Spleen (tissue), 13 donors: ENCODE data around the gene KRT15. TPM values are rescaled to one million over a fixed set of nuclear protein-coding genes. Genes with fewer than 3 reads are reported as not detected.

Experiments used
- DNase-seq: peaks from one replicate; pipeline ENCODE4 v3.0.0-alpha.2; 2020
- H3K27ac ChIP-seq, 8 donors: fragments of 200-600 bp; sonication (generic) in 7 of 8; 1 replicate in 4 of 8; 2 replicates in 4 of 8; pipeline versions ENCODE4 v1.5.0 to v1.8.0; 2016 to 2021; ENCODE audit warnings: inconsistent platforms in 4 of 8, mild to moderate bottlenecking in 4 of 8, moderate library complexity in 1 of 8
- H3K27me3 ChIP-seq, 7 donors: fragments of 200-600 bp; sonication (generic) in 6 of 7; replicated peaks in 1 of 7; 1 replicate in 4 of 7; 2 replicates in 3 of 7; pipeline versions ENCODE4 v1.5.0 to v1.8.0; 2016 to 2021; ENCODE audit warnings: inconsistent platforms in 3 of 7, mild to moderate bottlenecking in 1 of 7
- H3K36me3 ChIP-seq, 6 donors: fragments of 200-600 bp; sonication (generic) in 5 of 6; 1 replicate in 4 of 6; 2 replicates in 2 of 6; pipeline versions ENCODE4 v1.5.0 to v1.8.0; 2016 to 2021; ENCODE audit warnings: inconsistent platforms in 2 of 6
- H3K4me1 ChIP-seq, 6 donors: fragments of 200-600 bp; sonication (generic) in 5 of 6; 1 replicate in 3 of 6; 2 replicates in 3 of 6; pipeline versions ENCODE4 v1.5.0 to v1.8.0; 2016 to 2021; ENCODE audit warnings: inconsistent platforms in 3 of 6
- H3K4me3 ChIP-seq, 8 donors: fragments of 200-600 bp; sonication (generic) in 7 of 8; 1 replicate in 4 of 8; 2 replicates in 4 of 8; pipeline versions ENCODE4 v1.5.0 to v1.8.0; 2016 to 2021; ENCODE audit warnings: inconsistent platforms in 4 of 8, mild to moderate bottlenecking in 4 of 8, moderate library complexity in 2 of 8
- H3K9me3 ChIP-seq, 8 donors: fragments of 200-600 bp; sonication (generic) in 7 of 8; 1 replicate in 4 of 8; 2 replicates in 4 of 8; pipeline versions ENCODE4 v1.5.0 to v1.8.0; 2016 to 2021; ENCODE audit warnings: inconsistent platforms in 4 of 8
- CTCF ChIP-seq, 11 experiments: fragments of 200-600 bp in 7 of 11; fragments of 450-650 bp in 4 of 11; sonication (generic) in 4 of 11; IDR thresholded peaks in 8 of 11; conservative IDR thresholded peaks in 3 of 11; 1 replicate in 7 of 11; 2 replicates in 4 of 11; pipeline versions ENCODE4 v1.4.0 to v1.8.0; 2016 to 2021; ENCODE audit warnings: antibody characterized with exemption in 11 of 11, inconsistent platforms in 4 of 11, mild to moderate bottlenecking in 1 of 11
- POLR2A ChIP-seq, 3 donors: fragments of 450-650 bp; IDR thresholded peaks; one replicate each; pipeline ENCODE4 v1.5.1; 2017; ENCODE audit warnings: antibody characterized with exemption in 3 of 3, mild to moderate bottlenecking in 1 of 3
- POLR2AphosphoS5 ChIP-seq, 3 donors: sonication (generic); formaldehyde crosslinking; IDR thresholded peaks; one replicate each; pipeline ENCODE4 v1.5.1; 2017; ENCODE audit warnings: antibody characterized with exemption in 3 of 3
- WGBS, 5 donors: extraction: QIAGEN DNeasy Blood & Tissue Kit in 3 of 5; methylation state at CpG; one replicate each; pipeline versions ENCODE4 v1.1.5 to v1.1.7; 2013 to 2018; 5-methylcytosine and 5-hydroxymethylcytosine counted together
- intact Hi-C: fragments of 100-400 bp; cut with DNase I; formaldehyde crosslinking; loops from one replicate; pipeline ENCODE4 v1.15.0; 2023; ENCODE audit warnings: low total_unique reads
- long read RNA-seq, 2 donors: transcript quantifications; one replicate each; lab custom pipeline, GENCODE V29; 2026
- polyA plus RNA-seq, 3 donors: library from polyadenylated mRNA; stranded (reverse); fragments of 200-250 nt; gene quantifications; one replicate each; pipeline ENCODE4 v1.2.1, GENCODE V29; 2013
- total RNA-seq, 7 donors: library from RNA; depleted of rRNA in 3 of 7; stranded (reverse); fragments of >200 nt in 3 of 7; fragmentation: NEBNext Ultra II Directional in 4 of 7; extraction: Animal tissue kit (Norgen Biotek cat#: 25700) in 4 of 7; gene quantifications; one replicate each; pipeline versions ENCODE4 v1.1.0 to v1.2.1, GENCODE V29; 2016 to 2021
- donor health status: healthy with polysubstance abuse.
- donor health status: DM: no; HTN: no; CAD: no; lungs with moderate emphysema.
- donor health status: DM: no; HTN: no; CAD: no.
- donor health status: Bipolar disorder and iron deficiency.
- donor health status: healthy.
- donor health status: DM: no; HTN: no; CAD: no.
- donor health status: DM: yes; HTN: yes; CAD: no.

Gene KRT15
- not detected for total RNA-seq
- 1 to 10 TPM in 1 of 3 donors, under 1 TPM in 2; 0.07 to 1.3 (median 0.11) TPM for polyA plus RNA-seq
- long read RNA-seq, donor 1 = 0 reads
- long read RNA-seq, donor 2 = 0 reads

- Histone ChIP-seq H3K27me3 (peaks cover 0 to 57% (median 0%) of the 10 kb centered on the region in 7 donors), H3K4me3 (no peak within 1 kb of the TSS), H3K27ac (no peak within 1 kb of the TSS), H3K9me3 (no peaks in the 10 kb centered on the region), H3K4me1 (peaks cover 0 to 7% (median 0%) of the 10 kb centered on the region in 6 donors), H3K36me3 (no peaks in the 10 kb centered on the region)
- intact Hi-C loops = no loop called here
- WGBS, 5 donors = 70 to 82% (median 79%) methylated on average over 8 of the region's 8 CpGs
- no peak for DNase-seq
- TF ChIP-seq POLR2A (IDR thresholded peaks at IDR 0.05) = no peak
- no peak for TF ChIP-seq CTCF (IDR thresholded peaks at IDR 0.05 in 8 of 11, conservative IDR thresholded peaks at IDR 0.05 in 3 of 11)
- TF ChIP-seq POLR2AphosphoS5 (IDR thresholded peaks at IDR 0.05) = no peak
These were observed at the start of gene KRT15 for GRCh38 chr17:41518789-41519449. TSS of gene KRT15 (minus strand) at chr17:41518890. CDS start at chr17:41518827, 63 bp downstream.

- intact Hi-C loops = no loop called here
- no peak for TF ChIP-seq POLR2AphosphoS5 (IDR thresholded peaks at IDR 0.05)
- no peak for TF ChIP-seq CTCF (IDR thresholded peaks at IDR 0.05 in 8 of 11, conservative IDR thresholded peaks at IDR 0.05 in 3 of 11)
- TF ChIP-seq POLR2A (IDR thresholded peaks at IDR 0.05) = no peak
- no peak overlapping the region for H3K4me3 ChIP-seq
- DNase-seq = no peak
- peaks cover 0 to 32% (median 0%) of the 10 kb centered on the region in 7 donors for H3K27me3 ChIP-seq
- WGBS, 5 donors = 42 to 60% (median 50%) methylated on average over 6 of the region's 6 CpGs
- peaks cover 0 to 14% (median 8%) of the 10 kb centered on the region in 8 donors for H3K9me3 ChIP-seq
- H3K36me3 ChIP-seq = no peaks in the 10 kb centered on the region
- H3K27ac ChIP-seq = peak overlapping the region in 4 of 8 donors; percentile 43 to 76 (median 52)
- no peaks in the 10 kb centered on the region for H3K4me1 ChIP-seq
These were observed 48.6 kb upstream of the KRT15 start for GRCh38 chr17:41567317-41567716.

GRCh38 chr17:41565338-41565737 lies 46.6 kb upstream of the KRT15 start:
- H3K27ac ChIP-seq = no peak overlapping the region
- no peaks in the 10 kb centered on the region for H3K4me1 ChIP-seq
- H3K4me3 ChIP-seq = no peak overlapping the region
- intact Hi-C loops = no loop called here
- no peak for TF ChIP-seq POLR2AphosphoS5 (IDR thresholded peaks at IDR 0.05)
- no peak for TF ChIP-seq POLR2A (IDR thresholded peaks at IDR 0.05)
- no peak for TF ChIP-seq CTCF (IDR thresholded peaks at IDR 0.05 in 8 of 11, conservative IDR thresholded peaks at IDR 0.05 in 3 of 11)
- no peak for DNase-seq
- H3K36me3 ChIP-seq = no peaks in the 10 kb centered on the region
- peaks cover 0 to 39% (median 0%) of the 10 kb centered on the region in 7 donors for H3K27me3 ChIP-seq
- peaks cover 0 to 14% (median 8%) of the 10 kb centered on the region in 8 donors for H3K9me3 ChIP-seq

- no peak overlapping the region for H3K4me3 ChIP-seq
- intact Hi-C loops = no loop called here
- WGBS, 5 donors = 48 to 64% (median 59%) methylated on average over 3 of the region's 3 CpGs
These were observed 45.0 kb upstream of the KRT15 start for GRCh38 chr17:41563607-41564170.

More at GRCh38 chr17:41563607-41564170, 45.0 kb upstream of the KRT15 start:
- no peak for TF ChIP-seq CTCF (IDR thresholded peaks at IDR 0.05 in 8 of 11, conservative IDR thresholded peaks at IDR 0.05 in 3 of 11)
- TF ChIP-seq POLR2A (IDR thresholded peaks at IDR 0.05) = no peak
- no peak for TF ChIP-seq POLR2AphosphoS5 (IDR thresholded peaks at IDR 0.05)
- DNase-seq = no peak
- H3K36me3 ChIP-seq = no peaks in the 10 kb centered on the region
- H3K9me3 ChIP-seq = peaks cover 0 to 14% (median 8%) of the 10 kb centered on the region in 8 donors
- peaks cover 0 to 51% (median 0%) of the 10 kb centered on the region in 7 donors for H3K27me3 ChIP-seq
- H3K4me1 ChIP-seq = no peaks in the 10 kb centered on the region
- H3K27ac ChIP-seq = no peak overlapping the region
